K562 (cell line): ENCODE results near the gene VARS1. TPM values are rescaled to one million over a fixed set of nuclear protein-coding genes. Genes with fewer than 3 reads are reported as not detected.

Source experiments
- ADNP ChIP-seq: fragments of 200-800 bp; sonication (Bioruptor generic); IDR thresholded peaks from 2 replicates; pipeline ENCODE4 v1.6.1; 2016; ENCODE audit warnings: missing genetic modification characterization, missing compliant biosample characterization
- CBX2 ChIP-seq: fragments of 200-600 bp; sonication (generic); IDR thresholded peaks from one replicate; pipeline ENCODE4 v1.6.1; 2012; ENCODE audit warnings: mild to moderate bottlenecking, low read length, inconsistent platforms; ENCODE audit not compliant: insufficient read depth, poor library complexity, severe bottlenecking
- CREB1 ChIP-seq, 2 experiments: sonication (generic) in 1 of 2; formaldehyde crosslinking in 1 of 2; IDR thresholded peaks; 2 replicates each; pipeline versions ENCODE4 v1.6.1 to v1.8.0; 2012 to 2022; ENCODE audit warnings: inconsistent platforms in 1 of 2, mild to moderate bottlenecking in 1 of 2, missing genetic modification reagents in 1 of 2, moderate library complexity in 1 of 2
- FOXK1 ChIP-seq: sonication (generic); formaldehyde crosslinking; IDR thresholded peaks from 2 replicates; pipeline ENCODE4 v1.8.0; 2022; ENCODE audit warnings: missing genetic modification reagents, mild to moderate bottlenecking, borderline replicate concordance
- MTA2 ChIP-seq: fragments of 450-650 bp; IDR thresholded peaks from 2 replicates; pipeline ENCODE4 v1.6.1; 2016; ENCODE audit warnings: low read depth
- NFIX ChIP-seq: fragments of 250-450 bp; sonication (Bioruptor Pico); IDR thresholded peaks from 2 replicates; pipeline ENCODE4 v1.4.0; 2020; ENCODE audit warnings: low read depth, mild to moderate bottlenecking, moderate library complexity
- NR1H2 ChIP-seq: sonication (generic); formaldehyde crosslinking; IDR thresholded peaks from 2 replicates; pipeline ENCODE4 v1.4.0; 2020; ENCODE audit warnings: mild to moderate bottlenecking, missing genetic modification reagents
- PTRF ChIP-seq: fragments of 450-650 bp; IDR thresholded peaks from 2 replicates; pipeline ENCODE4 v1.6.1; 2016; ENCODE audit warnings: mild to moderate bottlenecking, missing genetic modification characterization, missing compliant biosample characterization
- SIN3B ChIP-seq: fragments of 450-650 bp; IDR thresholded peaks from 2 replicates; pipeline ENCODE4 v1.6.1; 2017; ENCODE audit warnings: low read depth, mild to moderate bottlenecking, moderate library complexity
- SREBF1 ChIP-seq: fragments of 150-350 bp; IDR thresholded peaks from 2 replicates; pipeline ENCODE4 v1.6.1; 2014; ENCODE audit warnings: antibody characterized with exemption, low read depth, low read length, borderline replicate concordance
- SUPT5H ChIP-seq: fragments of 450-650 bp; IDR thresholded peaks from 2 replicates; pipeline ENCODE4 v1.6.1; 2016
- TAF1 ChIP-seq: IDR thresholded peaks from 2 replicates; pipeline ENCODE4 v1.6.1; 2011; ENCODE audit warnings: mild to moderate bottlenecking, low read length, moderate library complexity; ENCODE audit not compliant: insufficient read depth, control insufficient read depth, severe bottlenecking; ENCODE audit errors: extremely low read depth
- XRCC5 ChIP-seq: fragments of 200-400 bp; formaldehyde crosslinking; IDR thresholded peaks from 2 replicates; pipeline ENCODE4 v1.6.1; 2017; ENCODE audit warnings: low read depth, mild to moderate bottlenecking, low read length
- ZFP1 ChIP-seq: fragments of 450-650 bp; formaldehyde crosslinking; IDR thresholded peaks from 2 replicates; pipeline ENCODE4 v1.4.0; 2020; ENCODE audit warnings: mild to moderate bottlenecking, mixed read lengths
- ZNF507 ChIP-seq: conservative IDR thresholded peaks from 2 replicates; pipeline ENCODE4 v1.6.1; 2017; ENCODE audit warnings: missing genetic modification characterization, missing compliant biosample characterization
- polyA plus RNA-seq, 8 experiments: library from polyadenylated mRNA; depleted of rRNA in 4 of 8; stranded (reverse) in 5 of 8; unstranded in 3 of 8; fragments of >200 nt; fragmentation: Nextera tagmentation in 2 of 8; fragmentation: Illumina TruSeq in 1 of 8; extraction: Ambion mirVana in 2 of 8; extraction: Trizol in 1 of 8; gene quantifications; 2 replicates each; pipeline versions ENCODE4 v1.2.1 to v1.2.3, GENCODE V29; 2011 to 2014; ENCODE audit warnings: inconsistent platforms in 1 of 8, missing spikeins in 1 of 8
- total RNA-seq, 7 experiments: library from RNA; depleted of rRNA in 6 of 7; stranded (reverse); fragments of >200 nt in 6 of 7; fragmentation: Illumina TruSeq in 2 of 7; extraction: Trizol in 2 of 7; gene quantifications; 2 replicates each; pipeline versions ENCODE4 v1.2.1 to v1.2.3, GENCODE V29; 2011 to 2021; ENCODE audit warnings: low replicate concordance in 1 of 7
- TF ChIP-seq, protein P1 (sequence below), 2 experiments: fragments of 450-650 bp in 1 of 2; sonication (generic) in 1 of 2; formaldehyde crosslinking in 1 of 2; IDR thresholded peaks; 2 replicates each; pipeline versions ENCODE4 v1.7.1 to v1.9.0; 2016 to 2022; ENCODE audit warnings: inconsistent platforms in 1 of 2, mild to moderate bottlenecking in 1 of 2, missing genetic modification reagents in 1 of 2
- TF ChIP-seq, protein P2 (sequence below): fragments of 450-650 bp; IDR thresholded peaks from 2 replicates; pipeline ENCODE4 v1.6.1; 2014; ENCODE audit warnings: low read depth, mild to moderate bottlenecking, moderate library complexity, borderline replicate concordance

The VARS1 gene
- total and polyA plus RNA-seq, 9 of the 15 experiments (the other 6 are each of a cell fraction or from before 2014, with no cell fraction given) = 2.9 to 488 (median 130) TPM

DNA sequence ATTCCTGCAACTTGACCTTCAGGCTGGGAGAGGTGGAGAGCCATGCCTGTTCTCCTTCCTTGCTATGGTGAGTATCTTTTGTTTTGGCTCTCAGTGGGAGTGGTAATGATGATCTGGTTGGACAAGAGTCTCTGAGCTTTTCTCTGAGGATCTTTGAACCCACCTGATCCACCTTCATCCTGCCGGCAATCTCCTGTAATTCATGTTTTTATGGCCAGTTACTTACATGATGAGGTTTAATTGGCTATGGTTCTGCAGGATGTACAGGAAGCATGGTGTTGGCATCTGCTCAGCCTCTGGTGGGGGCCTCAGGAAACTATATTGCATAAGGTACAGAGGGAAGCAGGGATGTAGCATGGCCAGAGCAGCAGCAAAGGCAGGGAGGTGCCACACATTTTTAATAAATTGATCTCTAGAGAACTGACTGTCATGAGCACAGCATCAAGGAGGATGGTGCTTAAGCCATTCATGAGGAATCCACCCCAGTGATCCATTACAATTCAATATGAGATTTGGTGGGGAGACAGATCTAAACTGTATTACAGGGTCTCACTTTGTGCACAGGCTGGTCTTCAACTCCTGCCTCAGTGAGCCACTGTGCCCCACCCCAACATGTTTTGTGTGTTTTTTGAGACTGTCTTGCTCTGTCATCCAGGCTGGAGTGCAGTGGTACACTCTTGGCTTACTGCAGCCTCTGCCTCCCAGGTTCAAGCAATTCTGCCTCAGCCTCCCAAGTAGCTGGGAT, 42.0 kb upstream of the VARS1 start (continued):
- TF ChIP-seq CBX2 (no peak), SIN3B (no peak), XRCC5 (0 out of 2 replicates have a peak, but pooled peaks have one; percentile 8), PTRF (tag) (no peak), ZFP1 (no peak), ADNP (tag) (no peak), NR1H2 (CRISPR knock-in tag) (0 out of 2 replicates have a peak, but pooled peaks have one; percentile 20), SUPT5H (no peak), SREBF1 (no peak), CREB1 (IDR thresholded peaks at IDR 0.05) (no peak), CREB1 (CRISPR knock-in tag; IDR thresholded peaks at IDR 0.05) (0 out of 2 replicates have a peak, but pooled peaks have one; percentile 18), FOXK1 (0 out of 2 replicates have a peak, but pooled peaks have one; percentile 87), MTA2 (no peak), NFIX (CRISPR knock-in tag) (no peak), TAF1 (no peak), ZNF507 (tag) (no peak)
- TF ChIP-seq, protein P1, sequence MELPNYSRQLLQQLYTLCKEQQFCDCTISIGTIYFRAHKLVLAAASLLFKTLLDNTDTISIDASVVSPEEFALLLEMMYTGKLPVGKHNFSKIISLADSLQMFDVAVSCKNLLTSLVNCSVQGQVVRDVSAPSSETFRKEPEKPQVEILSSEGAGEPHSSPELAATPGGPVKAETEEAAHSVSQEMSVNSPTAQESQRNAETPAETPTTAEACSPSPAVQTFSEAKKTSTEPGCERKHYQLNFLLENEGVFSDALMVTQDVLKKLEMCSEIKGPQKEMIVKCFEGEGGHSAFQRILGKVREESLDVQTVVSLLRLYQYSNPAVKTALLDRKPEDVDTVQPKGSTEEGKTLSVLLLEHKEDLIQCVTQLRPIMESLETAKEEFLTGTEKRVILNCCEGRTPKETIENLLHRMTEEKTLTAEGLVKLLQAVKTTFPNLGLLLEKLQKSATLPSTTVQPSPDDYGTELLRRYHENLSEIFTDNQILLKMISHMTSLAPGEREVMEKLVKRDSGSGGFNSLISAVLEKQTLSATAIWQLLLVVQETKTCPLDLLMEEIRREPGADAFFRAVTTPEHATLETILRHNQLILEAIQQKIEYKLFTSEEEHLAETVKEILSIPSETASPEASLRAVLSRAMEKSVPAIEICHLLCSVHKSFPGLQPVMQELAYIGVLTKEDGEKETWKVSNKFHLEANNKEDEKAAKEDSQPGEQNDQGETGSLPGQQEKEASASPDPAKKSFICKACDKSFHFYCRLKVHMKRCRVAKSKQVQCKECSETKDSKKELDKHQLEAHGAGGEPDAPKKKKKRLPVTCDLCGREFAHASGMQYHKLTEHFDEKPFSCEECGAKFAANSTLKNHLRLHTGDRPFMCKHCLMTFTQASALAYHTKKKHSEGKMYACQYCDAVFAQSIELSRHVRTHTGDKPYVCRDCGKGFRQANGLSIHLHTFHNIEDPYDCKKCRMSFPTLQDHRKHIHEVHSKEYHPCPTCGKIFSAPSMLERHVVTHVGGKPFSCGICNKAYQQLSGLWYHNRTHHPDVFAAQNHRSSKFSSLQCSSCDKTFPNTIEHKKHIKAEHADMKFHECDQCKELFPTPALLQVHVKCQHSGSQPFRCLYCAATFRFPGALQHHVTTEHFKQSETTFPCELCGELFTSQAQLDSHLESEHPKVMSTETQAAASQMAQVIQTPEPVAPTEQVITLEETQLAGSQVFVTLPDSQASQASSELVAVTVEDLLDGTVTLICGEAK (IDR thresholded peaks at IDR 0.05) = no peak
- TF ChIP-seq, protein P1 (CRISPR knock-in tag; IDR thresholded peaks at IDR 0.05) = no peak
- TF ChIP-seq, protein P2, sequence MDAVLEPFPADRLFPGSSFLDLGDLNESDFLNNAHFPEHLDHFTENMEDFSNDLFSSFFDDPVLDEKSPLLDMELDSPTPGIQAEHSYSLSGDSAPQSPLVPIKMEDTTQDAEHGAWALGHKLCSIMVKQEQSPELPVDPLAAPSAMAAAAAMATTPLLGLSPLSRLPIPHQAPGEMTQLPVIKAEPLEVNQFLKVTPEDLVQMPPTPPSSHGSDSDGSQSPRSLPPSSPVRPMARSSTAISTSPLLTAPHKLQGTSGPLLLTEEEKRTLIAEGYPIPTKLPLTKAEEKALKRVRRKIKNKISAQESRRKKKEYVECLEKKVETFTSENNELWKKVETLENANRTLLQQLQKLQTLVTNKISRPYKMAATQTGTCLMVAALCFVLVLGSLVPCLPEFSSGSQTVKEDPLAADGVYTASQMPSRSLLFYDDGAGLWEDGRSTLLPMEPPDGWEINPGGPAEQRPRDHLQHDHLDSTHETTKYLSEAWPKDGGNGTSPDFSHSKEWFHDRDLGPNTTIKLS = no peak
